B cell (primary cell): ENCODE measurements around the gene FKBP6.

ENCODE experiments used
- CTCF ChIP-seq: fragments of 200-600 bp; IDR thresholded peaks from one replicate; pipeline ENCODE4 v1.8.0; 2022; ENCODE audit warnings: antibody characterized with exemption, mild to moderate bottlenecking
- EZH2 ChIP-seq: IDR thresholded peaks from 2 replicates; pipeline ENCODE4 v1.6.1; 2012; ENCODE audit warnings: borderline replicate concordance, low read depth, mild to moderate bottlenecking, moderate library complexity, low read length; ENCODE audit not compliant: insufficient read depth, poor library complexity, severe bottlenecking

GRCh38 chr7:73313521-73313906 lies 14.4 kb upstream of the FKBP6 start:
- TF ChIP-seq CTCF = no peak
- no peak for TF ChIP-seq EZH2
